Tibial nerve (tissue), 4 donors: ENCODE data around the gene RPTOR. TPM values are rescaled to one million over a fixed set of nuclear protein-coding genes. Genes with fewer than 3 reads are reported as not detected.

Experiments used
- DNase-seq, 2 donors: peaks; one replicate each; pipeline ENCODE4 v3.0.0-alpha.2; 2019; ENCODE audit warnings: low spot score in 2 of 2
- H3K27ac ChIP-seq, 4 donors: fragments of 200-600 bp; sonication (generic) in 3 of 4; one replicate each; pipeline ENCODE4 v1.5.1; 2017 to 2019; ENCODE audit warnings: mild to moderate bottlenecking in 1 of 4
- H3K27me3 ChIP-seq, 2 donors: fragments of 200-600 bp; sonication (generic) in 1 of 2; one replicate each; pipeline versions ENCODE4 v1.5.1 to v1.6.0; 2017 to 2019
- H3K36me3 ChIP-seq, 3 donors: fragments of 200-600 bp; sonication (generic); one replicate each; pipeline ENCODE4 v1.5.1; 2018 to 2019
- H3K4me1 ChIP-seq, 4 donors: fragments of 200-600 bp; sonication (generic) in 3 of 4; one replicate each; pipeline ENCODE4 v1.5.1; 2017 to 2019
- H3K4me3 ChIP-seq, 4 donors: fragments of 200-600 bp; sonication (generic) in 3 of 4; one replicate each; pipeline ENCODE4 v1.5.1; 2017 to 2019; ENCODE audit warnings: mild to moderate bottlenecking in 1 of 4, moderate library complexity in 1 of 4
- H3K9me3 ChIP-seq, 4 donors: fragments of 200-600 bp; sonication (generic) in 3 of 4; one replicate each; pipeline ENCODE4 v1.5.1; 2017 to 2019
- EP300 ChIP-seq, 2 donors: sonication (generic); formaldehyde crosslinking; IDR thresholded peaks; one replicate each; pipeline ENCODE4 v1.6.1; 2017; ENCODE audit warnings: antibody characterized with exemption in 2 of 2, mild to moderate bottlenecking in 1 of 2
- POLR2A ChIP-seq, 2 donors: fragments of 450-650 bp; IDR thresholded peaks; one replicate each; pipeline ENCODE4 v1.6.1; 2017; ENCODE audit warnings: antibody characterized with exemption in 2 of 2, mild to moderate bottlenecking in 2 of 2, moderate library complexity in 2 of 2
- WGBS, 2 donors: methylation state at CpG; one replicate each; pipeline ENCODE4 v1.1.5; 2018; 5-methylcytosine and 5-hydroxymethylcytosine counted together
- total RNA-seq, 4 donors: library from RNA; depleted of rRNA; stranded (reverse); fragments of >200 nt; gene quantifications; one replicate each; pipeline ENCODE4 v1.1.0, GENCODE V29; 2016
- TF ChIP-seq, protein P1 (sequence below), 5 experiments: fragments of 200-600 bp in 3 of 5; fragments of 450-650 bp in 2 of 5; sonication (generic) in 3 of 5; IDR thresholded peaks; one replicate each; pipeline ENCODE4 v1.5.1; 2016 to 2019; ENCODE audit warnings: antibody characterized with exemption in 5 of 5, mild to moderate bottlenecking in 3 of 5, moderate library complexity in 2 of 5

RPTOR gene
- total RNA-seq, 4 donors from 2014 or later = 34.7 to 56.4 (median 40.1) TPM

DNA sequence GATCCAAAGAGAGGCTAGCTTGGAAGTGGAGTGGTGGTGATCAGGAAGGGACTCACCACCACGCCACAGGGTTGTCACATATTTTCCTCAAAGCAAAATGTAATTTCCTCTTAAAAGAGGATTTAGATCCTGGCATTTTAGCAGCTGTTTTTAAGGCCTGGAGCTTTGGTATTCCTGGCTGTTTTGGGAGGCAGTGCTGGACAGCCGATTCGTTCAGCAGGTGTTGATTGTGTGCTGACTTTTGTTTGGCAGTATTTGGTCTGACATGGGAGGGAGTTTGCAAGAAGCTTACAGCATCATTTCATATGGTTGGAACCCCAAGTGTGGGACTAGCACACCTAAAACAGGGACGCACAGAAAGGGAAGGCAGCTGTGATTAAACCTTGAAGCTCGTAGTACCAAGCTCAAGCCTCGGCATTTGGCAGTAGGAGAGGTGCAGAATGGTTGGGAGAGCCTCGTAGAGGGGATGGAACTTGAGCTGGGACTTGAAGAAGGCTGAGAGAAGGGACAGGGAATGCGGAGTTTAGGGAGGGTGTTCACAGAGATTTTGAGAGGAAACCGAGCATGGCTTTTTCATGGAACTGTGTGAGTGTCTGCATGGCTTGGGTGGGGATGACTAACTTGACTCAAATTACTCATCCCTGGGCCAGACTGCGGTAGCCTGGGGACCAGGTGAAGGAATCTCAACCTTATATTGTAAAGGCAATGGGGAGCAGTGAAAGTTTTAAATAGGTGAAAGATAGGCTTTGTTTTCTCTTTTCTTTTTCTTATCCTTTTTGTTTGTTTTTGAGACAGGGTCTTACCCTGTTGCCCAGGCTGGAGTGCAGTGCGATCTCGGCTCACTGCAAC, 52.3 kb downstream of the RPTOR start:
- no peak for DNase-seq
- Histone ChIP-seq H3K4me1 (peaks cover 0 to 34% (median 2%) of the 10 kb centered on the region in 4 donors), H3K27me3 (no peaks in the 10 kb centered on the region), H3K9me3 (no peaks in the 10 kb centered on the region), H3K27ac (no peak overlapping the region), H3K36me3 (no peaks in the 10 kb centered on the region), H3K4me3 (no peak overlapping the region)
- TF ChIP-seq POLR2A (IDR thresholded peaks at IDR 0.05) (no peak), EP300 (IDR thresholded peaks at IDR 0.05) (no peak)
- TF ChIP-seq, protein P1, sequence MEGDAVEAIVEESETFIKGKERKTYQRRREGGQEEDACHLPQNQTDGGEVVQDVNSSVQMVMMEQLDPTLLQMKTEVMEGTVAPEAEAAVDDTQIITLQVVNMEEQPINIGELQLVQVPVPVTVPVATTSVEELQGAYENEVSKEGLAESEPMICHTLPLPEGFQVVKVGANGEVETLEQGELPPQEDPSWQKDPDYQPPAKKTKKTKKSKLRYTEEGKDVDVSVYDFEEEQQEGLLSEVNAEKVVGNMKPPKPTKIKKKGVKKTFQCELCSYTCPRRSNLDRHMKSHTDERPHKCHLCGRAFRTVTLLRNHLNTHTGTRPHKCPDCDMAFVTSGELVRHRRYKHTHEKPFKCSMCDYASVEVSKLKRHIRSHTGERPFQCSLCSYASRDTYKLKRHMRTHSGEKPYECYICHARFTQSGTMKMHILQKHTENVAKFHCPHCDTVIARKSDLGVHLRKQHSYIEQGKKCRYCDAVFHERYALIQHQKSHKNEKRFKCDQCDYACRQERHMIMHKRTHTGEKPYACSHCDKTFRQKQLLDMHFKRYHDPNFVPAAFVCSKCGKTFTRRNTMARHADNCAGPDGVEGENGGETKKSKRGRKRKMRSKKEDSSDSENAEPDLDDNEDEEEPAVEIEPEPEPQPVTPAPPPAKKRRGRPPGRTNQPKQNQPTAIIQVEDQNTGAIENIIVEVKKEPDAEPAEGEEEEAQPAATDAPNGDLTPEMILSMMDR (IDR thresholded peaks at IDR 0.05) = no peak
- 87 to 88% methylated on average over 12 of the region's 12 CpGs for WGBS, 2 donors

DNA sequence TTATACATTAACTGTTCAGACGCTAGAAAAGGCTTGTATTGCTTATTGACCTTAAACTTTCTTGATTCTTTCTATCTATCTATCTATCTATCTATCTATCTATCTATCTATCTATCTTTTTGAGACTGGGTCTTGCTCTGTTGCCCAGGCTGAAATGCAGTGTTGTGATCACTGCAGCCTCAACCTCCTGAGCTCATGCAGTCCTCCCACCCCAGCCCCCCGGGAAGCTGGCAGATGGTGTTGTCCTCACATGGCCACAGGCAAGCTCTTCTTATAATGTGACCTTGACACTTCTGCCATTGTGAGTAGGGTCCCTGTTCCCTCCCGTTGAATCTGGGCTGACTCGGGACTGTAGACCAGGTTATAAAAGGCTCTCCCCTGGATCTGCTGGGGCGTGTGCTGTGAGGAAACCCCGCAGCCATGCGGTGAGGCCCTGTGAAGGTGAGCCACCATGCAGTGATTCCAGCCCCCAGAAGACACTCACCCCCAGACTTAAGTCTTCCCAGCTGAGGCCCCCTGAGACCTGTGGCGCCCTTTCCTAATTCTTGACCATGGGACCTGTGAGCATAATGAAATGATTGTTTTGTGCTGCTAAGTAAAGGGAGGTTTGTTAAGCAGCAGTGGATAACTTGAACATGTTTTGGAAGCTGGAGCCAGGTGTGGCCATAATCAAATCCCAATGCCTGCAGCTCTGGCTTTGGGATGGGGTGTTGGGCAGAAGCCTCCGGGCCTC, 54.3 kb downstream of the RPTOR start:
- no peak for TF ChIP-seq POLR2A (IDR thresholded peaks at IDR 0.05)
- no peak for TF ChIP-seq EP300 (IDR thresholded peaks at IDR 0.05)
- TF ChIP-seq, protein P1 (IDR thresholded peaks at IDR 0.05) = no peak
- no peak for DNase-seq
- WGBS, 2 donors = 75 to 82% methylated on average over 6 to 9 of the region's 9 CpGs
- H3K4me1 ChIP-seq = peaks cover 0 to 29% (median 2%) of the 10 kb centered on the region in 4 donors
- H3K9me3 ChIP-seq = no peaks in the 10 kb centered on the region
- H3K27me3 ChIP-seq = no peaks in the 10 kb centered on the region
- no peak overlapping the region for H3K4me3 ChIP-seq
- no peaks in the 10 kb centered on the region for H3K36me3 ChIP-seq
- H3K27ac ChIP-seq = peak overlapping the region in 1 of 4 donors; percentile 11

DNA sequence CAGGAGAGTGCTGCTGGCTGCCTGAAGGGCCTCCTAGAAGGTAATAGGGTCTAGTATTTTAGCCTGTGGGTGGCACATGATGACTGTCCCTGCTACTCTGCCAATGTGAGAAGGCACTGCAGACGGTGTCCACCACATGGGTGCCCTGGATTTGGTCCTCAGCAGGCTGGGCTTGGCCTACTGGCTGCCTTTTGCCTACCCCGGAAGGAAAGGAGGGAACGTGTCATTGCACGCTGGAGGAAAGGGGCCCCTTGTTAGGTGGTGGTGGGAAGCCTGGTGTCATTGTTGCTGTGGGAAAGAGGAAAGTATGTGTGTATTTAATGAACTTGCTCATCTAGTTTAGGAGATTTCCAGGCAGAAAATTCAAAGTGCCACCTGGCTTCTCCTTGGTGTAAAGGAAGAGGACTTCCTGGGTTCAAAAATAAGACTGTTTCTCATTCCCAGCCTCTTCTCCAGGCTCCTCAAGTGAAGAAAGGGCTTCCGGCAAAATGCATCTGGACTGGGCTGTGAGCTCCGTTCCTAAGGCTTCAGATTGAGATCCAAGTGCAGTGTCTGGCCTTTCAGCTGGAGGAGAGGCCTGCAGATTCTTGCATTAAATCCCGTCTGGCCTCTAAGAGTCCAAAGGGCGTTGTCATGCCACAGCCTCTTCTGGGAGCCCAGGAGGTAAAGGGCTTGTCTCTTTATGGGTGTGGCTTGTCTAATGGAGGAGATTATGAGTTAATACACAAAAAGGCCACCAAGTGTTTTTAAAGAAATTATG, 55.1 kb downstream of the RPTOR start:
- Histone ChIP-seq H3K27me3 (no peaks in the 10 kb centered on the region), H3K4me3 (no peak overlapping the region), H3K36me3 (no peaks in the 10 kb centered on the region), H3K4me1 (peaks cover 0 to 24% (median 2%) of the 10 kb centered on the region in 4 donors), H3K9me3 (no peaks in the 10 kb centered on the region), H3K27ac (peak overlapping the region in 1 of 4 donors; percentile 11)
- DNase-seq = no peak
- TF ChIP-seq EP300 (IDR thresholded peaks at IDR 0.05) (no peak), POLR2A (IDR thresholded peaks at IDR 0.05) (no peak)
- TF ChIP-seq, protein P1 (IDR thresholded peaks at IDR 0.05) = no peak
- WGBS, 2 donors = 64 to 74% methylated on average over 8 of the region's 8 CpGs

DNA sequence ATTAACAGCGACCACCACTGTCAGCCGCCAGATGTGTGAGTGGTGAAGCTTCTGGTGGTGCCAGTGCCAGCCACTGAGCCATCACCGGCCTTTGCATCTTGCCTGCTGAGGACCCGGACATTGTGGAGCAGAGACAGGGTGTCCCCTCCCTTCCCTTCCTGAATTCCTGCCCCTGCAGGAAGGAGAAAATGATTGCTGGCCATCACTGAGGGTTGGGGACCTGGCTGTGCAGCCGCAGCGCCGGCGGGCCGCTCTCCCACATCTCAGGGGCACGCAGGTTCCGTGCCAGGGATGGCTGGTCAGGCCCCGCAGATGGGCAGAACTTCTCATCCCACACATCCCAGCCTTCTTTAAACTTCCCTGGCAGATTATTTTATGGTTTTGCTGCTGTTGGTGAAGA, 56.5 kb downstream of the RPTOR start:
- TF ChIP-seq, protein P1 (IDR thresholded peaks at IDR 0.05) = no peak
- TF ChIP-seq POLR2A (IDR thresholded peaks at IDR 0.05) (no peak), EP300 (IDR thresholded peaks at IDR 0.05) (no peak)
- Histone ChIP-seq H3K27me3 (no peaks in the 10 kb centered on the region), H3K36me3 (no peaks in the 10 kb centered on the region), H3K4me1 (peaks cover 0 to 22% (median 2%) of the 10 kb centered on the region in 4 donors), H3K4me3 (no peak overlapping the region), H3K9me3 (no peaks in the 10 kb centered on the region), H3K27ac (no peak overlapping the region)
- no peak for DNase-seq
- 97 to 99% methylated on average over 10 to 12 of the region's 12 CpGs for WGBS, 2 donors
